Naive thymus-derived CD4-positive, alpha-beta T cell (primary cell): ENCODE measurements around the gene LRRC8E. TPM values are rescaled to one million over a fixed set of nuclear protein-coding genes. Genes with fewer than 3 reads are reported as not detected.

Source experiments
- ATAC-seq: fragments of 150-1000 bp; cut with Tn5 transposase; 2 replicates; pipeline ENCODE4 v1.10.0; 2021; ENCODE audit warnings: mild to moderate bottlenecking, moderate library complexity
- CTCF ChIA-PET: fragments of 350-600 bp; sonication (Branson Sonifier 250); formaldehyde crosslinking; loops from one replicate; lab custom pipeline; 2021; ENCODE audit warnings: antibody characterized with exemption; lab: Charles Lee
- POLR2A ChIA-PET: fragments of 350-600 bp; sonication (Branson Sonifier 250); formaldehyde crosslinking; loops from one replicate; lab custom pipeline; 2021; ENCODE audit warnings: antibody characterized with exemption, inconsistent platforms; lab: Charles Lee
- DNase-seq, 9 donors: peaks; one replicate each; pipeline versions ENCODE4 v3.0.0 to v3.0.0-alpha.2; 2020 to 2022; ENCODE audit warnings: mixed read lengths in 1 of 9
- H3K27ac ChIP-seq: one replicate; pipeline ENCODE4 v1.7.0; 2013; ENCODE audit warnings: mild to moderate bottlenecking, low read depth, low read length, moderate library complexity
- H3K27me3 ChIP-seq, 2 donors: one replicate each; pipeline ENCODE4 v1.7.0; 2013; ENCODE audit warnings: low read length in 2 of 2, mild to moderate bottlenecking in 2 of 2, moderate library complexity in 2 of 2; ENCODE audit not compliant: control insufficient read depth in 2 of 2, insufficient read depth in 2 of 2
- H3K36me3 ChIP-seq, 3 experiments: 1 replicate in 2 of 3; 2 replicates in 1 of 3; pipeline ENCODE4 v1.7.0; 2013; ENCODE audit warnings: low read length in 3 of 3, mild to moderate bottlenecking in 3 of 3, moderate library complexity in 1 of 3; ENCODE audit not compliant: insufficient read depth in 3 of 3, control insufficient read depth in 2 of 3
- H3K4me1 ChIP-seq, 2 donors: one replicate each; pipeline ENCODE4 v1.7.0; 2013; ENCODE audit warnings: low read length in 2 of 2, mild to moderate bottlenecking in 2 of 2, moderate library complexity in 1 of 2; ENCODE audit not compliant: control insufficient read depth in 2 of 2, insufficient read depth in 2 of 2
- H3K4me3 ChIP-seq: 2 replicates; pipeline ENCODE4 v1.7.0; 2013; ENCODE audit warnings: mild to moderate bottlenecking, low read length
- H3K9me3 ChIP-seq, 3 experiments: 1 replicate in 2 of 3; 2 replicates in 1 of 3; pipeline ENCODE4 v1.7.0; 2013; ENCODE audit warnings: low read length in 3 of 3; ENCODE audit not compliant: control insufficient read depth in 2 of 3
- H3K27ac Mint-ChIP-seq, 9 donors: one replicate each; pipeline ENCODE4 v1.8.0; 2020 to 2022; ENCODE audit warnings: mixed read lengths in 9 of 9, mild to moderate bottlenecking in 8 of 9, moderate library complexity in 5 of 9, inconsistent platforms in 2 of 9
- H3K27me3 Mint-ChIP-seq, 5 donors: one replicate each; pipeline ENCODE4 v1.8.0; 2021 to 2022; ENCODE audit warnings: mixed read lengths in 5 of 5, mild to moderate bottlenecking in 1 of 5
- H3K36me3 Mint-ChIP-seq, 5 donors: one replicate each; pipeline ENCODE4 v1.8.0; 2020 to 2022; ENCODE audit warnings: mixed read lengths in 5 of 5, mild to moderate bottlenecking in 3 of 5, inconsistent platforms in 1 of 5
- H3K4me1 Mint-ChIP-seq, 7 donors: one replicate each; pipeline ENCODE4 v1.8.0; 2020 to 2022; ENCODE audit warnings: mixed read lengths in 7 of 7, mild to moderate bottlenecking in 3 of 7, inconsistent platforms in 1 of 7
- H3K4me3 Mint-ChIP-seq, 10 donors: one replicate each; pipeline ENCODE4 v1.8.0; 2020 to 2022; ENCODE audit warnings: mild to moderate bottlenecking in 10 of 10, mixed read lengths in 10 of 10, moderate library complexity in 6 of 10, inconsistent platforms in 2 of 10
- H3K9me3 Mint-ChIP-seq, 11 donors: one replicate each; pipeline ENCODE4 v1.8.0; 2020 to 2022; ENCODE audit warnings: mixed read lengths in 11 of 11, mild to moderate bottlenecking in 4 of 11, inconsistent platforms in 1 of 11, moderate library complexity in 1 of 11
- intact Hi-C, 2 donors: fragments of 100-400 bp; cut with micrococcal nuclease; formaldehyde crosslinking; loops; one replicate each; pipeline ENCODE4 v1.15.1; 2023
- polyA plus RNA-seq, 2 donors: library from polyadenylated mRNA; unstranded; fragments of 300-500 nt; fragmentation: Illumina TruSeq; gene quantifications; one replicate each; pipeline ENCODE4 v1.2.3, GENCODE V29; 2021
- total RNA-seq, 6 experiments: library from RNA in 5 of 6; stranded (reverse) in 5 of 6; gene quantifications; 1 replicate in 5 of 6; 2 replicates in 1 of 6; pipeline ENCODE4 v1.2.3 and lab custom pipeline; 2021 to 2026

Gene LRRC8E
- total and polyA plus RNA-seq, 7 experiments from 2014 or later, result 0.24 to 0.53 TPM; not detected in 5

DNA sequence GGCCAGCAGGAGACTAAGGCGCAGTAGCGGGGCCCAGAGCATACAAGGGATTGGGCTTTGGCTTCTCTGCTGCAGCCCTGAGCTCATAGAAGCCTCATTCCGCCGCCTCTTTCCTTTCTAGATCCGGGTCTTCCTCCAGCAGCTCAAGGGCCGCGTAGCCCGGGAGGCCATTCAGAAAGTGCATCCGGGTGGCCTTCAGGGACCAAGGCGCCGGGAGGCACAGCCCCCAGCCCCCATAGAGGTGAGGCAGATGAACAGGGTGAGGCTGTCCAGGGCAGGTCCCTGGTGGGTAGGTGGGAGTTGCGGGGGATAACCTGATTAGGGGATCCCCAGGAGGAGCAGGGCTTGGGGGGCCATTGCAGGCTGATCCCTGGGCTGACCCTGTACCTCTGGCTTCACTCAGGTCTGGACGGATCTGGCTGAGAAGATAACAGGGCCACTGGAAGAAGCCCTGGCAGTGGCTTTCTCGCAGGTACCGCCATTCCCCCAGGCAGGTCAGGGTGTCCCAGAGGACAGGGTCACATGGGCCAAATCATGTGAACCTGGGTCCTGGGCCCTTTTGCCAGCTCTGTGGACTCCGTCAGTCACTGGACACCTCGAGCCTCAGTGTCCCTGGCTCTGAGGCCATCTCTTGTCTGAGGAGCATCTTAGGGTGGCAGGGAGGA, 33.1 kb downstream of the LRRC8E start:
- peaks cover 25 to 34% of the 10 kb centered on the region in 2 donors for H3K4me1 ChIP-seq
- peaks cover 0 to 18% (median 6%) of the 10 kb centered on the region in 3 experiments for H3K36me3 ChIP-seq
- H3K27ac ChIP-seq, result peak overlapping the region; percentile 63
- Mint-ChIP-seq H3K9me3 (peaks cover 0 to 3% (median 0%) of the 10 kb centered on the region in 11 donors), H3K27me3 (peaks cover 6 to 21% (median 12%) of the 10 kb centered on the region in 5 donors), H3K27ac (peak overlapping the region; percentile 76 to 97 (median 92)), H3K36me3 (peaks cover 0 to 11% (median 0%) of the 10 kb centered on the region in 5 donors), H3K4me3 (peak overlapping the region; percentile 88 to 97 (median 94)), H3K4me1 (peaks cover 15 to 47% (median 38%) of the 10 kb centered on the region in 7 donors)
- no peak for ATAC-seq
- POLR2A ChIA-PET, result interaction anchor here (0.9 to 5.7 kb wide), 11 partner anchors 8 to 469 kb away, joined by 3 to 38 read pairs (median 4); partner anchors contain the start of genes MAP2K7, PET100, RAB11B and TIMM44
- CTCF ChIA-PET, result interaction anchor here (0.6 to 2.8 kb wide), 7 partner anchors 10 to 346 kb away, joined by 3 to 14 read pairs (median 8); partner anchors contain the start of genes MAP2K7 and TIMM44
- no peak for DNase-seq
- peak overlapping the region; percentile 86 for H3K4me3 ChIP-seq
- H3K9me3 ChIP-seq, result no peaks in the 10 kb centered on the region
- peaks cover 0 to 20% of the 10 kb centered on the region in 2 donors for H3K27me3 ChIP-seq
- intact Hi-C loops, result loop anchor here (2.0 to 10.0 kb wide), 10 partner anchors 294 to 1896 kb away; partner anchors contain the start of genes ALKBH7 (in 1 of the 2), CD320 (in 1 of the 2), FBXL12 (in 1 of the 2) and PET100 (in 1 of the 2)

DNA sequence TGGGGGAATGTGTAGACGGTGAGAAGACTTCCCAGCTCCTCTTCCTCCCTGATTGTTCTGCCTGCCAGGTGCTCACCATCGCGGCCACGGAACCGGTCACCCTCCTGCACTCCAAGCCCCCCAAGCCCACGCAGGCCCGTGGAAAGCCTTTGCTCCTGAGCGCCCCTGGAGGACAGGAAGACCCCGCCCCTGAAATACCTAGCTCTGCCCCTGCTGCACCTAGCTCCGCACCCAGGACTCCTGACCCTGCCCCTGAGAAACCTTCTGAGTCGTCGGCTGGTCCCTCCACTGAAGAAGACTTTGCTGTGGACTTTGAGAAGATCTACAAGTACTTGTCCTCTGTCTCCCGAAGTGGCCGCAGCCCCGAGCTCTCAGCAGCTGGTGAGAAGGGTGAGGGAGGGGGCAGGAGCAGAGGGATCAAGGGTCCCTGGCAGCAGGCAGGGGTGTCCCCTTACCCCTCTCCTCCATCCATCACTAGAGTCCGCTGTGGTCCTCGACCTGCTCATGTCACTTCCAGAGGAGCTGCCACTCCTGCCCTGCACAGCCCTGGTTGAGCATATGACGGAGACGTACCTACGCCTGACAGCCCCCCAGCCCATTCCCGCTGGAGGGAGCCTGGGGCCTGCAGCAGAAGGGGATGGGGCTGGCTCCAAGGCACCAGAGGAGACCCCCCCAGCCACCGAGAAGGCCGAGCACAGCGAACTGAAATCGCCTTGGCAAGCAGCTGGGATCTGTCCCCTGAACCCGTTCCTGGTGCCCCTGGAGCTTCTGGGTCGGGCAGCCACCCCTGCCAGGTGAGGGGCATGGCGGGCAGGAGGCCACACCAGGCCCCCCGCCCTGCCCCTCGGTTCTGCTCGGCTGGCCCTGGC, 33.9 kb downstream of the LRRC8E start:
- Mint-ChIP-seq H3K9me3 (peaks cover 0 to 3% (median 0%) of the 10 kb centered on the region in 11 donors), H3K27ac (peak overlapping the region in 2 of 9 donors; percentile 33 to 48), H3K27me3 (peaks cover 6 to 17% (median 12%) of the 10 kb centered on the region in 5 donors), H3K4me1 (peaks cover 15 to 45% (median 36%) of the 10 kb centered on the region in 7 donors), H3K4me3 (peak overlapping the region in 9 of 10 donors; percentile 11 to 60 (median 47)), H3K36me3 (peaks cover 0 to 11% (median 0%) of the 10 kb centered on the region in 5 donors)
- CTCF ChIA-PET, result interaction anchor here (1.6 to 2.8 kb wide), 4 partner anchors 9 to 22 kb away, joined by 5 to 14 read pairs (median 9); partner anchors contain the start of genes MAP2K7 and TIMM44
- no peak for DNase-seq
- peak overlapping the region; percentile 86 for H3K4me3 ChIP-seq
- H3K4me1 ChIP-seq, result peaks cover 20 to 29% of the 10 kb centered on the region in 2 donors
- intact Hi-C loops, result loop anchor here (2.0 to 10.0 kb wide), 10 partner anchors 295 to 1895 kb away; partner anchors contain the start of genes ALKBH7 (in 1 of the 2), CD320 (in 1 of the 2), FBXL12 (in 1 of the 2) and PET100 (in 1 of the 2)
- H3K9me3 ChIP-seq, result no peaks in the 10 kb centered on the region
- H3K27ac ChIP-seq, result no peak overlapping the region
- POLR2A ChIA-PET, result interaction anchor here (1.0 to 5.7 kb wide), 3 partner anchors 21 to 69 kb away, joined by 3 to 38 read pairs (median 3); partner anchors contain the start of gene TIMM44
- H3K27me3 ChIP-seq, result peaks cover 0 to 16% of the 10 kb centered on the region in 2 donors
- H3K36me3 ChIP-seq, result peaks cover 0 to 18% (median 6%) of the 10 kb centered on the region in 3 experiments
- ATAC-seq, result no peak

GRCh38 chr19:7922836-7923195, 34.5 kb downstream of the LRRC8E start:
- ChIA-PET CTCF (interaction anchor here (1.6 kb wide), 1 partner anchor 22 kb away, joined by 5 read pairs; no protein-coding TSS in a partner anchor), POLR2A (interaction anchor here (1.2 kb wide), 1 partner anchor 69 kb away, joined by 3 read pairs; no protein-coding TSS in a partner anchor)
- intact Hi-C loops, result loop anchor here (5.0 to 10.0 kb wide), 7 partner anchors 296 to 1894 kb away; partner anchors contain the start of genes ALKBH7 (in 1 of the 2), FBXL12 (in 1 of the 2), PET100 (in 1 of the 2) and RAB11B (in 1 of the 2)
- Mint-ChIP-seq H3K9me3 (peaks cover 0 to 3% (median 0%) of the 10 kb centered on the region in 11 donors), H3K36me3 (peaks cover 0 to 11% (median 0%) of the 10 kb centered on the region in 5 donors), H3K27ac (peak overlapping the region in 1 of 9 donors; percentile 25), H3K4me3 (peak overlapping the region in 5 of 10 donors; percentile 7 to 32 (median 15)), H3K27me3 (peaks cover 6 to 15% (median 12%) of the 10 kb centered on the region in 5 donors), H3K4me1 (peaks cover 15 to 43% (median 36%) of the 10 kb centered on the region in 7 donors)
- Histone ChIP-seq H3K4me1 (peaks cover 20 to 23% of the 10 kb centered on the region in 2 donors), H3K27me3 (peaks cover 0 to 11% of the 10 kb centered on the region in 2 donors), H3K36me3 (peaks cover 0 to 18% (median 6%) of the 10 kb centered on the region in 3 experiments), H3K9me3 (no peaks in the 10 kb centered on the region), H3K4me3 (no peak overlapping the region), H3K27ac (no peak overlapping the region)
- DNase-seq (no peak), ATAC-seq (no peak)

DNA sequence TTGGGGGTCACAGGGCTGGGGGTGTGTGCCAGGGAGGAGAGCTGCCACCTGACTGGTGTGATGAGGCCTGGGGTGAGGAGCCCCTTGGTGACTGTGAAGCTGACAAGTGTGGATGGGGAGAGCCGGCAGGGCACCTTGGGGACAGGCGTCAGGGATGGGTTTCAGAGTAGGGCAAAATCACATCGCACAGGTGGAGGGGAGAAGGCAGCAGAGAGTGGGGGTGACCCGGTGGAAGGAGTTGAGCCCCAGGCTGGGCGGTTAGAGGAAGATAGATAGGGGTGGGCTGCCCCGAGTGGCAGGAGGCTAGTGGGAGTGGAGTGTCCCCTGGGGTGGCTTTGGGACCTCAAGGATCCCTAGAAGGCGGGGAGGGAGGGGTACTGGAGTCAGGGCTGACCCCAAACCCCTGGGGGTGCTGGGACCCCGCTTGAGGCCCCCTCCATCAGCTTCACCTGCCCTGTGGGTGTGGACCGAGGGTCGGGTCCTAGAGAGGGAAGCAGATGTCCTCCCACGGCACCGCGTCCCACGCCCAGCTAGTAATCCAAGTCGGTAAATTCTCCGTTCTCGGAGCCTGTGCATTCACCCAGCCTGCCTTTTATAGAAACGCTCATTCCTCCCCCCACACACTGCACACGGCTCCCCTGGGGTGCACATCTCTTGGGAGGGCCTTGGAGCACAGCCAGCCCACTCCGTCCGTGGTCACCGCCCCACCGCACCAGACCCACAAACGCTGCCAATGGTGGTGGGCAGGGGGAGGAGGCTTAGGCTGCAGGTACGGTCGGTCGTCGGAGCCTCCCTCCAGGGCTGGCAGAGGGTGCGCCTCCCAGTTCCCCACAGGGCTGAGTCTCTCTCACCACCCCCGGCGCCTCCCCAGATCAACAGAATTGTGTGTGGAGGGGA, 35.2 kb downstream of the LRRC8E start:
- Mint-ChIP-seq H3K27me3 (peaks cover 4 to 8% (median 6%) of the 10 kb centered on the region in 5 donors), H3K4me1 (peaks cover 15 to 38% (median 30%) of the 10 kb centered on the region in 7 donors), H3K9me3 (peaks cover 0 to 3% (median 0%) of the 10 kb centered on the region in 11 donors), H3K27ac (peak overlapping the region in 2 of 9 donors; percentile 25 to 56), H3K4me3 (peak overlapping the region in 7 of 10 donors; percentile 11 to 80 (median 29)), H3K36me3 (peaks cover 0 to 11% (median 0%) of the 10 kb centered on the region in 5 donors)
- ChIA-PET CTCF (interaction anchor here (0.7 to 0.8 kb wide), 2 partner anchors 22 to 55 kb away, joined by 3 read pairs; no protein-coding TSS in a partner anchor), POLR2A (interaction anchor here (0.7 to 1.2 kb wide), 3 partner anchors 9 to 70 kb away, joined by 3 to 4 read pairs (median 3); partner anchors contain the start of genes TGFBR3L and TIMM44)
- intact Hi-C loops, result loop anchor here (5.0 to 10.0 kb wide), 7 partner anchors 296 to 1894 kb away; partner anchors contain the start of genes ALKBH7 (in 1 of the 2), FBXL12 (in 1 of the 2), PET100 (in 1 of the 2) and RAB11B (in 1 of the 2)
- Histone ChIP-seq H3K36me3 (peaks cover 0 to 18% (median 6%) of the 10 kb centered on the region in 3 experiments), H3K27me3 (peaks cover 0 to 4% of the 10 kb centered on the region in 2 donors), H3K9me3 (no peaks in the 10 kb centered on the region), H3K4me1 (peaks cover 19 to 20% of the 10 kb centered on the region in 2 donors), H3K4me3 (no peak overlapping the region), H3K27ac (no peak overlapping the region)
- ATAC-seq (no peak), DNase-seq (no peak)

- peaks cover 15 to 44% (median 30%) of the 10 kb centered on the region in 7 donors for H3K4me1 Mint-ChIP-seq
- H3K9me3 Mint-ChIP-seq, result peaks cover 0 to 3% (median 0%) of the 10 kb centered on the region in 11 donors
- ChIA-PET POLR2A (interaction anchor here (0.7 to 1.2 kb wide), 2 partner anchors 10 to 19 kb away, joined by 3 to 4 read pairs; partner anchors contain the start of genes TGFBR3L and TIMM44), CTCF (interaction anchor here (0.7 to 0.8 kb wide), 2 partner anchors 21 to 55 kb away, joined by 3 read pairs; no protein-coding TSS in a partner anchor)
- peak overlapping the region in 1 of 9 donors; percentile 76 for H3K27ac Mint-ChIP-seq
- H3K4me3 Mint-ChIP-seq, result peak overlapping the region in 9 of 10 donors; percentile 23 to 80 (median 57)
- peaks cover 0 to 11% (median 0%) of the 10 kb centered on the region in 5 donors for H3K36me3 Mint-ChIP-seq
- Histone ChIP-seq H3K4me3 (no peak overlapping the region), H3K27ac (no peak overlapping the region), H3K27me3 (no peaks in the 10 kb centered on the region), H3K36me3 (peaks cover 0 to 18% (median 6%) of the 10 kb centered on the region in 3 experiments), H3K9me3 (no peaks in the 10 kb centered on the region), H3K4me1 (peaks cover 19 to 20% of the 10 kb centered on the region in 2 donors)
- intact Hi-C loops, result loop anchor here (5.0 to 10.0 kb wide), 7 partner anchors 297 to 1893 kb away; partner anchors contain the start of genes ALKBH7 (in 1 of the 2), FBXL12 (in 1 of the 2), PET100 (in 1 of the 2) and RAB11B (in 1 of the 2)
- DNase-seq (no peak), ATAC-seq (no peak)
- peaks cover 4 to 7% (median 6%) of the 10 kb centered on the region in 5 donors for H3K27me3 Mint-ChIP-seq
These were observed 35.9 kb downstream of the LRRC8E start for GRCh38 chr19:7924241-7924640.
